ENCODE measurements around the gene SMYD3. TPM values are rescaled to one million over a fixed set of nuclear protein-coding genes. Genes with fewer than 3 reads are reported as not detected.

Gene SMYD3
- total RNA-seq, 1 experiment from 2014 or later = 35.1 TPM

- H3K36me3 Mint-ChIP-seq (ENCODE audit: insufficient read depth, unreplicated experiment) = peaks cover 5% of the 10 kb centered on the region
- H3K4me3 Mint-ChIP-seq (ENCODE audit: low read depth, unreplicated experiment) = no peak overlapping the region
- peaks cover 4% of the 10 kb centered on the region for H3K9me3 Mint-ChIP-seq (ENCODE audit: low read depth, unreplicated experiment)
- no peak for TF ChIP-seq CTCF (IDR thresholded peaks at IDR 0.05; ENCODE audit: unreplicated experiment)
- peaks cover 3% of the 10 kb centered on the region for H3K4me1 Mint-ChIP-seq (ENCODE audit: low read depth, unreplicated experiment)
- no peaks in the 10 kb centered on the region for H3K27me3 Mint-ChIP-seq (ENCODE audit: unreplicated experiment)
- CTCF ChIA-PET = no interaction called here
- BruUV-seq (replicated peaks) = no TSS peak
- H3K27ac Mint-ChIP-seq (ENCODE audit: unreplicated experiment) = no peak overlapping the region
- intact Hi-C loops (cut with micrococcal nuclease; ENCODE audit: unreplicated experiment) = no loop called here
- no peak for DNase-seq
Measured at GRCh38 chr1:246512635-246513034, 5.6 kb upstream of the SMYD3 start.

- no TSS peak for BruUV-seq (replicated peaks)
- H3K36me3 Mint-ChIP-seq (ENCODE audit: insufficient read depth, unreplicated experiment) = peaks cover 9% of the 10 kb centered on the region
- no peak for DNase-seq
- TF ChIP-seq CTCF (IDR thresholded peaks at IDR 0.05; ENCODE audit: unreplicated experiment) = no peak
- H3K4me3 Mint-ChIP-seq (ENCODE audit: low read depth, unreplicated experiment) = no peak overlapping the region
- H3K4me1 Mint-ChIP-seq (ENCODE audit: low read depth, unreplicated experiment) = peaks cover 5% of the 10 kb centered on the region
- H3K27me3 Mint-ChIP-seq (ENCODE audit: unreplicated experiment) = no peaks in the 10 kb centered on the region
- H3K9me3 Mint-ChIP-seq (ENCODE audit: low read depth, unreplicated experiment) = peaks cover 3% of the 10 kb centered on the region
- intact Hi-C loops (cut with micrococcal nuclease; ENCODE audit: unreplicated experiment) = no loop called here
- CTCF ChIA-PET = no interaction called here
- H3K27ac Mint-ChIP-seq (ENCODE audit: unreplicated experiment) = no peak overlapping the region
Measured at GRCh38 chr1:246512230-246512629, 5.2 kb upstream of the SMYD3 start.

- BruUV-seq (replicated peaks) = no TSS peak
- Mint-ChIP-seq H3K4me1 (ENCODE audit: low read depth, unreplicated experiment) (peaks cover 11% of the 10 kb centered on the region), H3K27ac (ENCODE audit: unreplicated experiment) (no peak overlapping the region), H3K36me3 (ENCODE audit: insufficient read depth, unreplicated experiment) (peaks cover 20% of the 10 kb centered on the region), H3K4me3 (ENCODE audit: low read depth, unreplicated experiment) (no peak overlapping the region), H3K9me3 (ENCODE audit: low read depth, unreplicated experiment) (peaks cover 3% of the 10 kb centered on the region), H3K27me3 (ENCODE audit: unreplicated experiment) (no peaks in the 10 kb centered on the region)
- no peak for DNase-seq
- CTCF ChIA-PET = no interaction called here
- TF ChIP-seq CTCF (IDR thresholded peaks at IDR 0.05; ENCODE audit: unreplicated experiment) = no peak
- intact Hi-C loops (cut with micrococcal nuclease; ENCODE audit: unreplicated experiment) = no loop called here
Measured at GRCh38 chr1:246511203-246511602, 4.1 kb upstream of the SMYD3 start.

GRCh38 chr1:246510147-246511030, 3.3 kb upstream of the SMYD3 start:
- BruUV-seq (replicated peaks) = no TSS peak
- no peaks in the 10 kb centered on the region for H3K27me3 Mint-ChIP-seq (ENCODE audit: unreplicated experiment)
- intact Hi-C loops (cut with micrococcal nuclease; ENCODE audit: unreplicated experiment) = no loop called here
- no peak for DNase-seq
- H3K27ac Mint-ChIP-seq (ENCODE audit: unreplicated experiment) = no peak overlapping the region
- H3K4me1 Mint-ChIP-seq (ENCODE audit: low read depth, unreplicated experiment) = peaks cover 19% of the 10 kb centered on the region
- H3K9me3 Mint-ChIP-seq (ENCODE audit: low read depth, unreplicated experiment) = peaks cover 3% of the 10 kb centered on the region
- CTCF ChIA-PET = no interaction called here
- no peak overlapping the region for H3K4me3 Mint-ChIP-seq (ENCODE audit: low read depth, unreplicated experiment)
- peaks cover 27% of the 10 kb centered on the region for H3K36me3 Mint-ChIP-seq (ENCODE audit: insufficient read depth, unreplicated experiment)
- TF ChIP-seq CTCF (IDR thresholded peaks at IDR 0.05; ENCODE audit: unreplicated experiment) = no peak
